CD4-positive, alpha-beta T cell (primary cell): ENCODE data around the gene SMIM35. TPM values are rescaled to one million over a fixed set of nuclear protein-coding genes. Genes with fewer than 3 reads are reported as not detected.

Experiments
- ATAC-seq: fragments of 200-7000 bp; cut with Tn5 transposase; one replicate; pipeline ENCODE4 v1.10.0; 2022; ENCODE audit warnings: mild to moderate bottlenecking; ENCODE audit not compliant: poor library complexity
- CTCF ChIA-PET: fragments of 350-600 bp; sonication (Branson Sonifier 250); formaldehyde crosslinking; loops from one replicate; lab custom pipeline; 2021; ENCODE audit warnings: antibody characterized with exemption, inconsistent platforms; lab: Charles Lee
- POLR2A ChIA-PET: fragments of 350-600 bp; sonication (Branson Sonifier 250); formaldehyde crosslinking; loops from one replicate; lab custom pipeline; 2021; ENCODE audit warnings: antibody characterized with exemption, inconsistent platforms; lab: Charles Lee
- DNase-seq, 14 experiments: peaks; one replicate each; pipeline ENCODE4 v3.0.0-alpha.2; 2013 to 2020; ENCODE audit warnings: mixed read lengths in 2 of 14
- H3K27ac ChIP-seq, 2 donors: one replicate each; pipeline versions ENCODE4 v1.5.1 to v1.7.0; 2013; ENCODE audit warnings: low read length in 2 of 2, low read depth in 1 of 2, mild to moderate bottlenecking in 1 of 2
- H3K27me3 ChIP-seq, 2 experiments: 1 replicate in 1 of 2; 2 replicates in 1 of 2; pipeline versions ENCODE4 v1.6.1 to v1.7.0; 2013; ENCODE audit warnings: low read length in 2 of 2, control low read depth in 1 of 2, mild to moderate bottlenecking in 1 of 2, moderate library complexity in 1 of 2; ENCODE audit not compliant: insufficient read depth in 2 of 2, control insufficient read depth in 1 of 2
- H3K36me3 ChIP-seq: one replicate; pipeline ENCODE4 v1.6.1; 2013; ENCODE audit warnings: low read length, control low read depth; ENCODE audit not compliant: insufficient read depth
- H3K4me1 ChIP-seq: one replicate; pipeline ENCODE4 v1.6.1; 2013; ENCODE audit warnings: low read length, control low read depth; ENCODE audit not compliant: insufficient read depth
- H3K4me3 ChIP-seq: one replicate; pipeline ENCODE4 v1.5.1; 2013; ENCODE audit warnings: mild to moderate bottlenecking, low read length, moderate library complexity
- H3K9me3 ChIP-seq, 2 experiments: 1 replicate in 1 of 2; 2 replicates in 1 of 2; pipeline versions ENCODE4 v1.6.1 to v1.7.0; 2013; ENCODE audit warnings: low read length in 2 of 2, mild to moderate bottlenecking in 2 of 2, control low read depth in 1 of 2, moderate library complexity in 1 of 2; ENCODE audit not compliant: control insufficient read depth in 1 of 2, insufficient read depth in 1 of 2
- H3K27ac Mint-ChIP-seq: one replicate; pipeline ENCODE4 v1.8.0; 2020; ENCODE audit warnings: mixed read lengths
- H3K27me3 Mint-ChIP-seq: one replicate; pipeline ENCODE4 v1.8.0; 2021; ENCODE audit warnings: mixed read lengths
- H3K36me3 Mint-ChIP-seq: one replicate; pipeline ENCODE4 v1.8.0; 2021; ENCODE audit warnings: low read depth, mixed read lengths
- H3K4me1 Mint-ChIP-seq: one replicate; pipeline ENCODE4 v1.8.0; 2021; ENCODE audit warnings: low read depth, mixed read lengths
- H3K4me3 Mint-ChIP-seq: one replicate; pipeline ENCODE4 v1.8.0; 2020; ENCODE audit warnings: mild to moderate bottlenecking, mixed read lengths
- H3K9me3 Mint-ChIP-seq: one replicate; pipeline ENCODE4 v1.8.0; 2020; ENCODE audit warnings: mixed read lengths
- intact Hi-C, 2 experiments: fragments of 100-400 bp; cut with DNase I in 1 of 2; cut with micrococcal nuclease in 1 of 2; formaldehyde crosslinking; loops; one replicate each; pipeline versions ENCODE4 v1.15.1 to v1.9.0; 2023 to 2025; cut with DNase I, micrococcal nuclease
- total RNA-seq, 174 experiments: library from RNA in 2 of 174; stranded (reverse) in 2 of 174; gene quantifications; one replicate each; pipeline ENCODE4 v1.2.3 and lab custom pipeline; 2021 to 2026
- TF ChIP-seq, protein P1 (sequence below): fragments of 200-600 bp; IDR thresholded peaks from one replicate; pipeline ENCODE4 v1.8.0; 2022; ENCODE audit warnings: antibody characterized with exemption, mild to moderate bottlenecking

SMIM35 gene
- total RNA-seq, 2 experiments from 2014 or later, result 0.06 to 0.08 TPM

DNA sequence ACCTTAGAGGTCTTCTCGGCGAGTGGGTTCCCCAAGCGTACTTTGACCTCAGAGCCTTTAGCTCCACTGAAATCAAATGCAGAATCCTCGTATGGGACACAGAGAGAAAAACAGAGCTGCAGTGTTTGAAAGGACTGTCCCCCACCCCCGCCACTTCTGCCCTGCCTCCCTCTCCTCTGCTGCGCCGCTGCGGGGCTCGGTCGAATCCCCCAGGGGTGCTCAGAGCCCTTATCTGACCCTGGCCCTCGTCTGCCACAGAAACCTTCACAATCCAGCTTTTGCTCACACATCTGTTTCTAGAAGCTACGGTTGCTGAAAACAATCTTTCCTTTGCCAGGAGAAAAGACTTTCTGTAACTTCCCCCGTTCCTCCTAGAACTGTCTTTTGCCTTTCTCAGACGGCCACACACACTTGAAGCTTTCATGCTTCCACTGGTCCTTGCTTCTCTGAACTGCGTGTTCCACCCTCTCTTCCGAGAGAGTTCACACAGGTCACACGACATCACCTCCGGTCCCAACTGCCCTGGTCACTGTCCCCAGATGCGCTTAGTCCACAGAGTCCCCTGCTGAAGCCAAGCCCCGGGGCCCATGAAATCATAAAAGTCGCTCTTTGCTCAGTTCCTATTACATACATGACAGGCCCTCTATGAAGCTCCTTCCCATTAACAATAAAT lies 3.7 kb downstream of the SMIM35 start:
- CTCF ChIA-PET, result interaction anchor here (1.5 kb wide), 1 partner anchor 9 kb away, joined by 3 read pairs; no protein-coding TSS in a partner anchor

DNA sequence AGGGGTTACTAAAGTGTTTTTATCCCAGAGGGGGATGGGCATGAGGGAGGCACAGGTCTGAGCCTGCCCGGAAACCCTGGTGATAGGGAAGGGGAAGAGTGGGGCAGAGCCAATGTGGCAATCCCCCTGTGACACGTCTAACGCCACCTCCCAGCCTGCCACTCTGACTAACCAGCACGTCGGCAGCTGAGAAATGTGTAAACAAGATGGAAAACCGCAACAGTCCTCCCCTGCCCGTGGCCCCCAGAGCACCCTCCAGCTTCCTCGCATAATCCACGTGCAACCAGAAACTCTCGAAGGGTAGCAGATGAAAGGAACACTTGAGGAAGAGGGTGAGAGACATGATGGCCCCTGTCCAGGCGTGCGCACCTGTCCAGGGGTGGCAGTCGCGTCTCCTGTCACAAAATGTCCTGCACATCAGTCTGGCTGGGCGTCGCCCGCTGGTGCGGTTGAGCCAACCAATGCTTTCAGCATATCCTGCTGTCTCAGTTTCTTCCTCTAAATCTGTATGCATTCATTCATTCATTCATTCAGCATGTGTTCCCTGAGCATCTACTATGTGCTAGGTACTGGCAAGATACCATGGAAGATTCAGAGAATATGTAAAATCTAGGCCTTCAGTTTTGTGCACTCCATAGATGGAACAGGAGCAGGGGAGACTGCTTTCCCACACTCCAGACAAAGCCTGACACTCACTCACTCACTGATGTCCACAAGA lies 5.4 kb downstream of the SMIM35 start:
- Histone ChIP-seq H3K4me1 (peaks cover 8% of the 10 kb centered on the region), H3K27me3 (no peaks in the 10 kb centered on the region), H3K27ac (no peak overlapping the region), H3K9me3 (peaks cover under 1 to 5% of the 10 kb centered on the region in 2 experiments), H3K4me3 (no peak overlapping the region), H3K36me3 (no peaks in the 10 kb centered on the region)
- H3K27me3 Mint-ChIP-seq, result no peaks in the 10 kb centered on the region
- H3K9me3 Mint-ChIP-seq, result no peaks in the 10 kb centered on the region
- TF ChIP-seq, protein P1, sequence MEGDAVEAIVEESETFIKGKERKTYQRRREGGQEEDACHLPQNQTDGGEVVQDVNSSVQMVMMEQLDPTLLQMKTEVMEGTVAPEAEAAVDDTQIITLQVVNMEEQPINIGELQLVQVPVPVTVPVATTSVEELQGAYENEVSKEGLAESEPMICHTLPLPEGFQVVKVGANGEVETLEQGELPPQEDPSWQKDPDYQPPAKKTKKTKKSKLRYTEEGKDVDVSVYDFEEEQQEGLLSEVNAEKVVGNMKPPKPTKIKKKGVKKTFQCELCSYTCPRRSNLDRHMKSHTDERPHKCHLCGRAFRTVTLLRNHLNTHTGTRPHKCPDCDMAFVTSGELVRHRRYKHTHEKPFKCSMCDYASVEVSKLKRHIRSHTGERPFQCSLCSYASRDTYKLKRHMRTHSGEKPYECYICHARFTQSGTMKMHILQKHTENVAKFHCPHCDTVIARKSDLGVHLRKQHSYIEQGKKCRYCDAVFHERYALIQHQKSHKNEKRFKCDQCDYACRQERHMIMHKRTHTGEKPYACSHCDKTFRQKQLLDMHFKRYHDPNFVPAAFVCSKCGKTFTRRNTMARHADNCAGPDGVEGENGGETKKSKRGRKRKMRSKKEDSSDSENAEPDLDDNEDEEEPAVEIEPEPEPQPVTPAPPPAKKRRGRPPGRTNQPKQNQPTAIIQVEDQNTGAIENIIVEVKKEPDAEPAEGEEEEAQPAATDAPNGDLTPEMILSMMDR, result no peak
- no peak overlapping the region for H3K27ac Mint-ChIP-seq
- CTCF ChIA-PET, result no interaction called here
- POLR2A ChIA-PET, result no interaction called here
- H3K4me1 Mint-ChIP-seq, result no peaks in the 10 kb centered on the region
- intact Hi-C loops, result no loop called here
- H3K4me3 Mint-ChIP-seq, result no peak overlapping the region
- peak in 3 of 14 experiments; percentile 6 to 60 (median 30) for DNase-seq
- H3K36me3 Mint-ChIP-seq, result no peaks in the 10 kb centered on the region
- ATAC-seq, result no peak

More for the DNA sequence above, 3.7 kb downstream of the SMIM35 start:
- ATAC-seq (no peak), DNase-seq (no peak)
- no peaks in the 10 kb centered on the region for H3K9me3 Mint-ChIP-seq
- intact Hi-C loops, result no loop called here
- peaks cover 8% of the 10 kb centered on the region for H3K4me1 ChIP-seq
- H3K4me3 ChIP-seq, result no peak overlapping the region
- no peaks in the 10 kb centered on the region for H3K36me3 ChIP-seq
- no peak overlapping the region for H3K27ac Mint-ChIP-seq
- H3K4me1 Mint-ChIP-seq, result no peaks in the 10 kb centered on the region
- no peak overlapping the region for H3K4me3 Mint-ChIP-seq
- no peaks in the 10 kb centered on the region for H3K36me3 Mint-ChIP-seq
- H3K27me3 ChIP-seq, result peaks cover 0 to 8% of the 10 kb centered on the region in 2 experiments
- POLR2A ChIA-PET, result no interaction called here
- TF ChIP-seq, protein P1, result no peak
- H3K9me3 ChIP-seq, result peaks cover 16 to 17% of the 10 kb centered on the region in 2 experiments
- H3K27ac ChIP-seq, result no peak overlapping the region
- no peaks in the 10 kb centered on the region for H3K27me3 Mint-ChIP-seq

DNA sequence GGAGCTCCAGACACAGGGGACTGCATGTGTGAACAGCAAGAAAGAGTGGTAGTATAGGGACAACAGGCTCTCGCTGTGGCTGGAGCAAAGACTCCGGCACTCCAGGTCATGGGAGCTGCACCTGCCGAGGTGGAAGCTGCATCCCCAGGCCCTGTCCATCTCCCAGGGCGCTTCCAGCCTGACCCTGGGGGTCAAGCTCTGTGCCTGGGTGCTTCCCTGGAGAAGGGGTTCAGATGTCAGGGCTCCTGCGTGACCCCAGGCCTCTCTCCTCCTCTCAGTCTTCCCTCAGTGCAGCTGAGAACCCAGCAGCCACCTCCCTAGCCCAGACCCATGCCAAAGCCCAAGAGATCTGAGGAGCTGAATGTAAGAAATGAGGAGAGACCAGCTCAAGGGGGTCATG lies 6.5 kb downstream of the SMIM35 start:
- H3K27me3 Mint-ChIP-seq, result no peaks in the 10 kb centered on the region
- Histone ChIP-seq H3K27me3 (no peaks in the 10 kb centered on the region), H3K4me1 (peaks cover 8% of the 10 kb centered on the region), H3K36me3 (no peaks in the 10 kb centered on the region), H3K4me3 (no peak overlapping the region), H3K9me3 (no peaks in the 10 kb centered on the region), H3K27ac (no peak overlapping the region)
- TF ChIP-seq, protein P1, result no peak
- POLR2A ChIA-PET, result no interaction called here
- CTCF ChIA-PET, result interaction anchor here (1.2 kb wide), 1 partner anchor 26 kb away, joined by 3 read pairs; no protein-coding TSS in a partner anchor
- DNase-seq (no peak), ATAC-seq (no peak)
- no peaks in the 10 kb centered on the region for H3K4me1 Mint-ChIP-seq
- H3K27ac Mint-ChIP-seq, result no peak overlapping the region
- intact Hi-C loops, result no loop called here
- H3K4me3 Mint-ChIP-seq, result no peak overlapping the region
- H3K36me3 Mint-ChIP-seq, result no peaks in the 10 kb centered on the region
- H3K9me3 Mint-ChIP-seq, result no peaks in the 10 kb centered on the region
